Measurements from ENCODE around the gene PTPRZ1. TPM values are rescaled to one million over a fixed set of nuclear protein-coding genes. Genes with fewer than 3 reads are reported as not detected.

The PTPRZ1 gene
- total RNA-seq, 3 donors from 2014 or later: 0.49 to 9.1 (median 0.67) TPM

DNA sequence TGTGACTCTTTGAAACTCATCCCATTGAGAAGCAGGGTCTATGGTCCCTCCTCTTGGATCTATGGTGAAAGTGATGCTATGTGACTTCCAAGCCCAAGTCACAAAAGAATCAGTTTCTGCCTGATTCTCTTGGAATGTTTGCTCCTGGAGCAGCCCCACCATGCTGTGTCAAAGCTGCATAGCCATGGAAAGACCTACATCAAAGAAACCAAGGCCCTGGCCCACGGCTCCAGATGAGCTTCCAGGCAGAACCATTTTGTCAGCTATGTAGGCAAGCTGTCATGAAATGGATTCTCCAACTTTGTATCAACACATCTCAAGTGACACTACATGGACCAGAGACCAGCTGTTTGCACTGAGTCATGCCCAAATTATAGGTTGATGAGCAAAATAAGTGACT is 194.1 kb downstream of the PTPRZ1 start:
- Histone ChIP-seq H3K9me3 (no peaks in the 10 kb centered on the region), H3K4me1 (ENCODE audit: low read depth) (no peaks in the 10 kb centered on the region), H3K4me3 (no peak overlapping the region), H3K36me3 (ENCODE audit: low read depth) (no peaks in the 10 kb centered on the region)
- no peak for DNase-seq
- ATAC-seq: no peak
- intact Hi-C loops (cut with DNase I, micrococcal nuclease): no loop called here
- TF ChIP-seq, protein P1, sequence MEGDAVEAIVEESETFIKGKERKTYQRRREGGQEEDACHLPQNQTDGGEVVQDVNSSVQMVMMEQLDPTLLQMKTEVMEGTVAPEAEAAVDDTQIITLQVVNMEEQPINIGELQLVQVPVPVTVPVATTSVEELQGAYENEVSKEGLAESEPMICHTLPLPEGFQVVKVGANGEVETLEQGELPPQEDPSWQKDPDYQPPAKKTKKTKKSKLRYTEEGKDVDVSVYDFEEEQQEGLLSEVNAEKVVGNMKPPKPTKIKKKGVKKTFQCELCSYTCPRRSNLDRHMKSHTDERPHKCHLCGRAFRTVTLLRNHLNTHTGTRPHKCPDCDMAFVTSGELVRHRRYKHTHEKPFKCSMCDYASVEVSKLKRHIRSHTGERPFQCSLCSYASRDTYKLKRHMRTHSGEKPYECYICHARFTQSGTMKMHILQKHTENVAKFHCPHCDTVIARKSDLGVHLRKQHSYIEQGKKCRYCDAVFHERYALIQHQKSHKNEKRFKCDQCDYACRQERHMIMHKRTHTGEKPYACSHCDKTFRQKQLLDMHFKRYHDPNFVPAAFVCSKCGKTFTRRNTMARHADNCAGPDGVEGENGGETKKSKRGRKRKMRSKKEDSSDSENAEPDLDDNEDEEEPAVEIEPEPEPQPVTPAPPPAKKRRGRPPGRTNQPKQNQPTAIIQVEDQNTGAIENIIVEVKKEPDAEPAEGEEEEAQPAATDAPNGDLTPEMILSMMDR (IDR thresholded peaks at IDR 0.05): no peak

DNA sequence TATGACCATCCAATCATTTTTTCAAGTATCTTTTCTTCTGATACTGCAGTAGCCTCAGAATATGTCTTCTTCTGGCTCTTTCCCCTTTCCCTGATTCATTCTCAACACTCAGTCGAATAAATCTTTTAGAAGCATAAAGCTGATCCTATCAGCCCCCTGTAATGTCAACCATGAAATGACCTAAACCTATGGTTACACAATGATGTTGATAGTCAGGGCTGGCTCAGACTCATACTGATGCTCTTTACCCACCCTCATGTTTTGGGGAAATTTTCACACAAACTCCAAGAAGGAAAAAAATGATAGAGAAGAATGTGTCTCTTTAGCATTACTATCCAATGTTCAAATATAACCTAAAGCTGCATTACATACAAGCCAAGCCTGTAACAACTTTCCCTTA is 195.1 kb downstream of the PTPRZ1 start:
- H3K4me3 ChIP-seq: no peak overlapping the region
- intact Hi-C loops (cut with DNase I, micrococcal nuclease): no loop called here
- TF ChIP-seq, protein P1 (IDR thresholded peaks at IDR 0.05): no peak
- H3K36me3 ChIP-seq (ENCODE audit: low read depth): no peaks in the 10 kb centered on the region
- no peaks in the 10 kb centered on the region for H3K9me3 ChIP-seq
- no peak for DNase-seq
- ATAC-seq: no peak
- H3K4me1 ChIP-seq (ENCODE audit: low read depth): no peaks in the 10 kb centered on the region

DNA sequence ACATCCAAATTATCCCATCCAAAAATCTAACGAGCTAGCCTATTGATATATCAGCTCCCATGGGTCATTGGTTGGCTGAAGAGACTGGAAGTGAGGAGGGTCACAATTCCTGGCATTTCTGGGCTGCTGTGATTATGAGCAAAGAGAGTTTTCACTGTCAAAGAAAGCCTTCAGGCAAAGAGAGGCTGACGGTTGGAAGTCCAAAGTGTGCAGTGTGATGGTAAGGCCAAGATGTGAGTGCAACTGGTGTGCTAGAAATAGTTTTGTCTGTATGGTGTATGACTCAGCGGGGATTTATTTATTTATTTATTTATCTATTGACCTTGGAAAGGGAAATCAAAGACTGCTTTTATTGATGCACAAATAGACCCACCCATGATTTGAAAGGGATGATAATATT is 196.0 kb downstream of the PTPRZ1 start:
- no peaks in the 10 kb centered on the region for H3K9me3 ChIP-seq
- no peaks in the 10 kb centered on the region for H3K36me3 ChIP-seq (ENCODE audit: low read depth)
- H3K4me3 ChIP-seq: no peak overlapping the region
- H3K4me1 ChIP-seq (ENCODE audit: low read depth): no peaks in the 10 kb centered on the region
- DNase-seq: no peak
- no peak for ATAC-seq
- TF ChIP-seq, protein P1 (IDR thresholded peaks at IDR 0.05): no peak
- intact Hi-C loops (cut with DNase I, micrococcal nuclease): no loop called here

DNA sequence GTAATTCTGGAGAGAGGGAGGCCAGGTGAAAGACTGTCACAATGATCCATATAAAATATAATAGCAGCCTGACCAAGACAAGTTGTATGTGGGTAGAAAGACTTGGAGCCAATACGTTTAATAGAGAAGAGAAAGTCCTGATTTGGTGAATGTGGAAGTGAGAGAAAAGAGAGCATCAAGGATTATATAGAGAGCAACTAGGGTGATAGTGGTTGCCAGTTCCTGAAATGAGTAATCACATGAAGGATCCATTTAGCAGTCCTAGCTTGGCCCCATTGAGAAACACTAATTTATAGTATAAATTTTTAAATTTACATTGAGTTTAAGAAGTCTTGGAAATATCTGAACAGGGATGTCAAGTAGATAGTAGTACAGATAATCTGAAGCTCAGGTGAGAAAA is 197.1 kb downstream of the PTPRZ1 start:
- no peak for DNase-seq
- no peaks in the 10 kb centered on the region for H3K36me3 ChIP-seq (ENCODE audit: low read depth)
- no peak overlapping the region for H3K4me3 ChIP-seq
- H3K4me1 ChIP-seq (ENCODE audit: low read depth): no peaks in the 10 kb centered on the region
- no peaks in the 10 kb centered on the region for H3K9me3 ChIP-seq
- TF ChIP-seq, protein P1 (IDR thresholded peaks at IDR 0.05): no peak
- no peak for ATAC-seq
- intact Hi-C loops (cut with DNase I, micrococcal nuclease): no loop called here

DNA sequence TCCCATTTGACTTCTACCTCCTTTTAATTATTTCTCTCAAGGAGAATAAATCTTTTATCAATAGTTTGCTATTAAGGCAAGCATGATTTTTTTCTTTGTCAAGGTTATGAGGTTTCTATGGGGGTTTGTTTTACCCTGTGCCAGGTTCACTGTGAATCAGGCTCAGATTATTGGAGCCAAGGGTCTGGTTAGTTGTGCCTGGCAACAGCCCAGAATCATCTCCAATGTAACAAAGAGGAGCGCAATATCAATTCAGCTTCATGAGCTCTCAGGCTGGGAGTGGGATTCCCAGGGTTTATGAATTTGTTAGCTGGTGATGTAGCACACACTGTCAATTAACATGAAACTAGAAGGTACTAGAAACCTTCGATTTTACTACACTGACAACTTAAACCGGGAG is 197.9 kb downstream of the PTPRZ1 start:
- Histone ChIP-seq H3K4me3 (no peak overlapping the region), H3K36me3 (ENCODE audit: low read depth) (no peaks in the 10 kb centered on the region), H3K4me1 (ENCODE audit: low read depth) (no peaks in the 10 kb centered on the region), H3K9me3 (no peaks in the 10 kb centered on the region)
- ATAC-seq (no peak), DNase-seq (no peak)
- intact Hi-C loops (cut with DNase I, micrococcal nuclease): no loop called here
- TF ChIP-seq, protein P1 (IDR thresholded peaks at IDR 0.05): no peak

DNA sequence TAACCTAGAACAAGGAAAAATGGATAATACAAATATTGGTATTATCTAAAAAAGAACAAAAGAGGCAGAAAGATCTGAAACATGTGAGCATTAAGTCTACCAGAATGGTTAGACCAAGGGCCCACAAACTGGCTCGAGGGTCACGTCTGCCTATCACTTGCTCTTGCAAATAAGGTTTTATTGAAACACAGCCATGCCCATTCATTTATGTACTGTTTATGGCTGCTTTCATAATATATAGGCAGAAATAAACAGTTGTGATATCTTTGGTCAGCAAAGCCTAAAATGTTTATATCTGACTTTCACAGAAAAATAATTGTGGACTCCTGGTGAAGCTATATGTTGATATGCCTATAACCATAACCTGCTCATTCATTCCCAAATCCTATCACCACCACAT is 199.3 kb downstream of the PTPRZ1 start:
- Histone ChIP-seq H3K36me3 (ENCODE audit: low read depth) (no peaks in the 10 kb centered on the region), H3K9me3 (no peaks in the 10 kb centered on the region), H3K4me3 (no peak overlapping the region), H3K4me1 (ENCODE audit: low read depth) (no peaks in the 10 kb centered on the region)
- intact Hi-C loops (cut with DNase I, micrococcal nuclease): no loop called here
- TF ChIP-seq, protein P1 (IDR thresholded peaks at IDR 0.05): no peak
- no peak for ATAC-seq
- DNase-seq: no peak
